Measurements from ENCODE around the gene GRP.

GRP gene

DNA sequence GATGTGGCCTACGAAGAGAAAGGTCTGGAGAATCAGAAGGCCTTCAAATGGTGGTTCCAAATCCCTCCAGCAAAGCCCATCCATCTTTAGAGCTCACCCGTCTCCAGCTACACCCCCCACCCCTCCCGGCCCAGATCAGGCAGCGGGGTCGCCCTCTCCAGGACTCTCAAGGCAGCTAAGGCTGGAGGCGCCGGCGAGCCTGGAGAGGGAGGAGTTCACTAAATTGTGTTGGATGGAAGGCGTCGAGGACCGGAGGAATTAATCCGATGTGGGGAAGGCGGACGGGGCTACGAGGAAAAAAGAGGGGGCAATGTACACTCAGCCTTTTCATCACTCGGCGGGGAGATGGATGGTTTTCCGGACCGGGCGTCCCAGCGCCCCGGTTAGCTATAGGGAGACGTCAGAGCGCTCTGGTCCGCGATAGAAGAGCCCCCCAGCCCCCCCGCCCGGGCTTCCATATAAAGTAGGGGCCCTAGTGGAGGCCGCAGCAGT lies at the start of gene GRP:
GRP (plus strand) TSS at position 487 of the 492 bp plus-strand sequence. CDS start 108 bp downstream, outside the sequence.
- Mint-ChIP-seq H3K9me3 (no peaks in the 10 kb centered on the region), H3K4me3 (no peak within 1 kb of the TSS), H3K4me1 (ENCODE audit: low read depth) (peaks cover 2% of the 10 kb centered on the region), H3K36me3 (ENCODE audit: low read depth) (no peaks in the 10 kb centered on the region), H3K27ac (no peak within 1 kb of the TSS), H3K27me3 (ENCODE audit: low read depth) (peaks cover 75% of the 10 kb centered on the region)
- DNase-seq (ENCODE audit: low spot score): no peak

DNA sequence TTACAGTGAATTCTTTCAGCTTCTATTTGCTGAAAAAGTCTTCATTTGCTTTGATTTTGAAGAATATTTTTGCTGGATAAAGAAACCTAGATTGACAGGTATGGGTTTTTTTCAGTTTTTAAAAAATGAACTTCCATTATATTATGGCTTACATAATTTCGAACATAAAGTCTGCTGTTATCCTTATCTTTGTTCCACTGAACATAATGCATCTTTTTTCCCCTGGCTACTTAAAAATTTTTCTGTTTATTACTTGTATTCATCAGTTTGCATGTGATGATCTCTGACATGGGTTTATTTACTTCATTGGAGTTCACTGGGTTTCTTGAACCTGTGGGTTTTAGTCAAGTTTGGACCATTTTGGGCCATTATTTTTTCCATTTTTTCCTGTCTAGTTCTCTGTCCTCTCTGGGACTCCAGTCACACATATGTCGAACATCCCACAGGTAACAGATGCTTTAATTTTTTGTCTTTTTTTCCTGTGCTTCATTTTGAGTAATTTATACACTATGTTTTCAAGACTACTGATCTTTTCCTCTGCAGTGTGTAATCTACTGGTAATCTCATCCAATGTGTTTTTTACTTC lies 47.2 kb upstream of the GRP start:
- H3K27ac Mint-ChIP-seq: no peak overlapping the region
- H3K27me3 Mint-ChIP-seq (ENCODE audit: low read depth): peaks cover 6% of the 10 kb centered on the region
- no peaks in the 10 kb centered on the region for H3K4me1 Mint-ChIP-seq (ENCODE audit: low read depth)
- H3K36me3 Mint-ChIP-seq (ENCODE audit: low read depth): no peaks in the 10 kb centered on the region
- H3K4me3 Mint-ChIP-seq: no peak overlapping the region
- DNase-seq (ENCODE audit: low spot score): no peak
- peaks cover 31% of the 10 kb centered on the region for H3K9me3 Mint-ChIP-seq

DNA sequence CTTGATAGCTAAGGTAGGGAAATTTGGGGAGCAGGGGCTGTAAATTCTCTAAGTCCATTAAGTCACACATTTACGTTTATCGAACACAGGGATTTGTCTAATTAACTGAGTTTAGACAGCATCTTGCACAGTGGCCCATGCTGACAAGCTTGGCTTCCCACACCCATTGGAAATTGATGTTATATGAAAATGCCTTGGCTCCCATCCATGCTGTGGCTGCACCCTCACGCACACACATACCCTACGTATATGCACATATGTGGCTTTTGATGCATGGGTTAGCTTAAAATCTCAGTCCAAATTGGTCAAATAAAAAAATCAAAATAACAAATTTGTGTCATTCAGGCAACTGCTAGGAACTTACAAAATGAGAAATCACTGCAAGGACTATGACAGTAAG lies 42.5 kb upstream of the GRP start:
- H3K36me3 Mint-ChIP-seq (ENCODE audit: low read depth): no peaks in the 10 kb centered on the region
- no peak overlapping the region for H3K4me3 Mint-ChIP-seq
- no peaks in the 10 kb centered on the region for H3K27me3 Mint-ChIP-seq (ENCODE audit: low read depth)
- no peak overlapping the region for H3K27ac Mint-ChIP-seq
- H3K9me3 Mint-ChIP-seq: peaks cover 18% of the 10 kb centered on the region
- no peaks in the 10 kb centered on the region for H3K4me1 Mint-ChIP-seq (ENCODE audit: low read depth)
- no peak for DNase-seq (ENCODE audit: low spot score)

DNA sequence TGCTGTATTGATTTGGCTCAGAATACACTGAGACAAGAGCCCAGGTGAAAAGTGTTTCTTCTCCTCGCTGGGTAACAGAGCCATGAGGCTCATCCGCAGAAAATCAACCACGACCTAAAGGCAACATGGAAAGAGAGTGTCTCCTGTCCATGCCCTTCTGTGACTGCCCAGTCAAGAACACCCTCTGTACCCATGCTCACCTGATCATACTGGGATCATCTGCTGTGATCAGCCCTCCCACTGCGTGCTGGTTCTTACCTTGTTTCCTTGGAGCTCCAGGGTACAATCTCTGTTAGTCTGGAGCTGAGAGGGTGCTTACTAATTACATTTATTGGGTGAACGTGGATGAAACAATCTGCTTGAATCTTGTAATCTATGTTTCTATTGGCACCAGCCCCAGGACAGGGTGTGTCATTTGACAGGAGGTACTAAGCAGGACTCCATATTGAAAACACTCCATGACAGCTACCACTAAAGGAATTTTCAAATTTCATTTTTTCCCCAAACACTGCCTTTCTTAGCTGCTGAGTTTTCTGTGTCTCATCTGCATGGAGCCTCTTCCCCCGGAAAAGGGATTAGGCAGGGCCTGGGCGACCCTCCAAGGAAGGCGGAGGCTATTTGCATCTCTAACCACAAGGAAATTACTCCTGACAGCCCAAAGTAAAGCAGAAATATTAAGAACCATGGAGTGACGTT lies 39.7 kb upstream of the GRP start:
- Mint-ChIP-seq H3K9me3 (no peaks in the 10 kb centered on the region), H3K27ac (no peak overlapping the region)

DNA sequence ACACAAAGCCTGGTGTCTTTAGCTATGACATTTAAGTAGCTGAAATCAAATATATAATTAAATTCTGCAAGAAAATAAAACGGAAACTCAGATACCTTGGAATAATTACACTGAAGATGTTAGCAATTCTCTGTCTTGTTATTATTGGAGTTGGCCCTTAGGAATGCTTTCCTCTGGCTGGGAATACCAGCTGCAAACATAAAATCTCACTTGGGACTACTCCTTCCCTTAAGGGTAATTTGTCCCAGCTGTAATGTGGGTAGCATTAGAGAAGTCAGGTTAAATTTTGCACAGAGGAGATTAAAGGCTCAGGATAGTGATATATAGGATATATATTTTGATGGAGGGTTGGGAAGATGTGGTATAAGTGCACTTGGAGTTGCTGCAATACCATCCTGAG lies 37.3 kb upstream of the GRP start:
- H3K27ac Mint-ChIP-seq: no peak overlapping the region

More for the DNA sequence above, 39.7 kb upstream of the GRP start:
- peaks cover 3% of the 10 kb centered on the region for H3K27me3 Mint-ChIP-seq (ENCODE audit: low read depth)
- no peak overlapping the region for H3K4me3 Mint-ChIP-seq
- no peak for DNase-seq (ENCODE audit: low spot score)
- H3K36me3 Mint-ChIP-seq (ENCODE audit: low read depth): no peaks in the 10 kb centered on the region
- no peaks in the 10 kb centered on the region for H3K4me1 Mint-ChIP-seq (ENCODE audit: low read depth)

DNA sequence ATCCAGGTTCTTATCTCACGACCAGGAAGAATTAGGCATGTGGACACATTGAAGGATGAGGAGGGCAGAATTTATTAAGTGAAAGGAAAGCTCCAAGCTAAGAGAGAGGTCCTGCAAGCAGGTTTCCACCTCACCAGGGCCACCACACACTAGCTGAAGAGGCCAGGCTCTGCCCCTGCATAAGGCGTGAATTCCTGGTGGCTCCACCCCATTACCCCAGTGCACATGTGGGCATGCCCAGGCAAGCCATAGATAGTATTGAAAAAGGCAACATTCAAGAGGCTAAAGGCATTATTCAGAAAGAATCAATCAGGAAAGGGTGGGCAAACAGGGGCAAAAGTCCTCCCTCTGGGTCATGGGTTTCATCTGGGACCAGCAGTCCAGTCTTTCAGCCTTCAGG lies 30.9 kb upstream of the GRP start:
- DNase-seq (ENCODE audit: low spot score): no peak
- Mint-ChIP-seq H3K4me1 (ENCODE audit: low read depth) (peaks cover 2% of the 10 kb centered on the region), H3K4me3 (no peak overlapping the region), H3K27ac (no peak overlapping the region), H3K36me3 (ENCODE audit: low read depth) (no peaks in the 10 kb centered on the region), H3K27me3 (ENCODE audit: low read depth) (peaks cover 2% of the 10 kb centered on the region), H3K9me3 (peaks cover 5% of the 10 kb centered on the region)

More for the DNA sequence above, 37.3 kb upstream of the GRP start:
- Mint-ChIP-seq H3K4me1 (ENCODE audit: low read depth) (no peaks in the 10 kb centered on the region), H3K9me3 (no peaks in the 10 kb centered on the region), H3K36me3 (ENCODE audit: low read depth) (no peaks in the 10 kb centered on the region), H3K4me3 (no peak overlapping the region), H3K27me3 (ENCODE audit: low read depth) (peaks cover 3% of the 10 kb centered on the region)
- DNase-seq (ENCODE audit: low spot score): no peak

DNA sequence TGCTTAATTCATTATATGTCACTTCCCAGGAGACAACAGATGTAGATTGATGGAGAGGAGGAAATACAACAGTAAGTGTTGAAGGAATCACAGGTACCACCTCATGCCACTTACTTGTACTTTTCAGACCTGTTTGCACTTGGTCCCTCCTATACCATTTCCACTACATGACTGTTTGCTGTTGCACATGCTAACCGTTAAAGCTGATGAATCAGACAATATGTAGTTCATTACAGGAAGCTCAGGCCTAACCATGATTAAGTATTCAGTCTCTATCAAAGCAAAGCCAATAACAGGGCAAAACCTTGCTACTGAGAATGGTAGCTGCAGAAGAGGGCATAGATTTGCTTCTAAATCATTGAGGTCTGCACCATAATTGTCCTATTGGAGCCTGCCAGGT lies 30.2 kb upstream of the GRP start:
- Mint-ChIP-seq H3K27ac (no peak overlapping the region), H3K4me1 (ENCODE audit: low read depth) (peaks cover 2% of the 10 kb centered on the region), H3K4me3 (no peak overlapping the region), H3K36me3 (ENCODE audit: low read depth) (no peaks in the 10 kb centered on the region), H3K27me3 (ENCODE audit: low read depth) (no peaks in the 10 kb centered on the region), H3K9me3 (peaks cover 5% of the 10 kb centered on the region)
- DNase-seq (ENCODE audit: low spot score): no peak

DNA sequence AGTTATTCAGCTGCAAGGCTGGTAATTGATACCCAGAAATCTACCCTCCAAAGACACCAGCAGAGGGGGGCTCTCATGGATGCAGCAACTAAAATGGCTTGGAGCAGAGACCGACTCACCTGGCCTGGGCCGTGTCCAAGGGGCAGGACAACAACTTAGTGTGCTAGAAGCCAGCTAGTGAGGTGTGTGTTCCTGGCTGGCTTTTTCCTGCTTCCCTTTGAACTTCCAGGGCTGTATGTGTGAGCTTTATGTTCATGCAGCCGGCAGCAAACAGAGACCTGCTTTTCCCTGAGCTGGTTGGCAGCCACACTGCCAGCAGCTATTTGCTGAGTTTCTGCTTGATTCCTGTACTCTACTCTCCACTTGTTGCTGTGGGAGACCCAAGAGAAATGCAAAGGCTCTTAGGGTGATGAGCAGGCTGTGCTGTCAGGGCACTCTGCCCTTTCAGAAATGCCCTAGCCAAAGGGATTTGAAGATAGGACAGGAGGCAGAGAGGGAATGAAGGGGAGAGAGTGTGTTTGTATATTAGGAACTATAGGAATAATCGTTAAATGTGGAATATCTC lies 23.7 kb upstream of the GRP start:
- Mint-ChIP-seq H3K4me1 (ENCODE audit: low read depth) (no peaks in the 10 kb centered on the region), H3K36me3 (ENCODE audit: low read depth) (no peaks in the 10 kb centered on the region), H3K4me3 (no peak overlapping the region), H3K27me3 (ENCODE audit: low read depth) (peaks cover 21% of the 10 kb centered on the region), H3K27ac (no peak overlapping the region), H3K9me3 (no peaks in the 10 kb centered on the region)
- no peak for DNase-seq (ENCODE audit: low spot score)

DNA sequence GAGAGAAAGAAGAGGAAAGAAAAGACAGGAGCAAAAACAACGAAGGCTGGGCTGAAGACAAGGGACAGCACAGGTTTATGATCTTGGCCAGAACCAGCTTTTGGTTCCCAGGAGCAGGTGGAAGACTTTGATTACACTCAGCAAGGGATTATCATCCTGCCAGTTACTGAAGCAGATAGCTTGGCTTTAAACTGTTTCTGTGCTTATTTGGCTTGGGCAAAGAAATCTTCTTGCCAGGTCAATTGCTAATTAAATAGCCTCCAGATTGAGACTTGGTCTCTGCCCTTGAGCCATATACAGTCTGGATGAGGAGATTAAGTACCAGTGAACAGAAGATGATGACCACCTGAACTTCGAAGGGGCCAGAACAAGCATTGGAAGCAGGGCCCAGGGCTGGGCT lies 22.3 kb upstream of the GRP start:
- no peak overlapping the region for H3K4me3 Mint-ChIP-seq
- DNase-seq (ENCODE audit: low spot score): no peak
- H3K27ac Mint-ChIP-seq: no peak overlapping the region
- no peaks in the 10 kb centered on the region for H3K36me3 Mint-ChIP-seq (ENCODE audit: low read depth)
- no peaks in the 10 kb centered on the region for H3K4me1 Mint-ChIP-seq (ENCODE audit: low read depth)
- H3K27me3 Mint-ChIP-seq (ENCODE audit: low read depth): peaks cover 23% of the 10 kb centered on the region
- no peaks in the 10 kb centered on the region for H3K9me3 Mint-ChIP-seq

DNA sequence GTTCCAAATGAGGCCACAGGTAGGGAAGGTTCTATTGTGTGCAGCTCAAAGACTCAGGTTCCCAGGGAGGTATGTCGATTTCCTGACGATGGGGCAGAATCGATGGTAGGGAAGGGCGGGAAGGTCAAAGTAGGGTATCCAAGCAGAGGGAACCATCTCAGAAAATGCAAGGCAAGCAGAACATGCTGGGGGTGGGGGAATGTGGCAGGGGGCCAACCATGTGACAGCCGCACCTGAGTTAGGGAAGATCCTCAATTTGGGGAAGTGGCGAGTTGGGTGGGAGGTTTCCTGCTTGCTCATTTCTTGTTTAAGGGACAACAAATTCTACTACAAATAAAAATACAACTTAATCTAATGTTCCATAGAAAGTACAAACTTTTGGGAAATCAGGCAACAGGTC lies 21.7 kb upstream of the GRP start:
- DNase-seq (ENCODE audit: low spot score): no peak
- H3K4me3 Mint-ChIP-seq: no peak overlapping the region
- H3K27me3 Mint-ChIP-seq (ENCODE audit: low read depth): peaks cover 26% of the 10 kb centered on the region
- no peaks in the 10 kb centered on the region for H3K36me3 Mint-ChIP-seq (ENCODE audit: low read depth)
- no peaks in the 10 kb centered on the region for H3K9me3 Mint-ChIP-seq
- no peak overlapping the region for H3K27ac Mint-ChIP-seq
- no peaks in the 10 kb centered on the region for H3K4me1 Mint-ChIP-seq (ENCODE audit: low read depth)

DNA sequence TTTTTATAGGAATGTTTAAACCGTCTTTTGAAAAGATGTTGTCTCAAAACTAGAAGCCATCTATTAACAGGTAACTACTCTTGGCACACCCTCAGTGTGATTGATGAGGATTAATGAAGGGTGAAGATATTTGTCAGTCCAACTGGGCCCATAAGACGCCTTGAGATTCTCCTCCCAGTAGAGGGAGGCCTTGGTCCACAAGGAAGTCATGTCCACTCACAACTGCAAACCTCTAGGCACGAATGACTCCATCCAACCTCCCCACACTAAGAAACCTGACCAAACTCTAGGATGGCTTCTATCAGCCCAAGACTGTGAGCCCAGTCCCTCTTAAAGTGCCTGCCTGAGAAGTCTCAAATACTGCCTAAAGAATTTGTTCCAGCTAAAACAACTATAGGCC lies 19.2 kb upstream of the GRP start:
- no peaks in the 10 kb centered on the region for H3K9me3 Mint-ChIP-seq
- no peak overlapping the region for H3K4me3 Mint-ChIP-seq
- no peak overlapping the region for H3K27ac Mint-ChIP-seq
- no peak for DNase-seq (ENCODE audit: low spot score)
- no peaks in the 10 kb centered on the region for H3K4me1 Mint-ChIP-seq (ENCODE audit: low read depth)
- H3K36me3 Mint-ChIP-seq (ENCODE audit: low read depth): no peaks in the 10 kb centered on the region
- peaks cover 30% of the 10 kb centered on the region for H3K27me3 Mint-ChIP-seq (ENCODE audit: low read depth)

DNA sequence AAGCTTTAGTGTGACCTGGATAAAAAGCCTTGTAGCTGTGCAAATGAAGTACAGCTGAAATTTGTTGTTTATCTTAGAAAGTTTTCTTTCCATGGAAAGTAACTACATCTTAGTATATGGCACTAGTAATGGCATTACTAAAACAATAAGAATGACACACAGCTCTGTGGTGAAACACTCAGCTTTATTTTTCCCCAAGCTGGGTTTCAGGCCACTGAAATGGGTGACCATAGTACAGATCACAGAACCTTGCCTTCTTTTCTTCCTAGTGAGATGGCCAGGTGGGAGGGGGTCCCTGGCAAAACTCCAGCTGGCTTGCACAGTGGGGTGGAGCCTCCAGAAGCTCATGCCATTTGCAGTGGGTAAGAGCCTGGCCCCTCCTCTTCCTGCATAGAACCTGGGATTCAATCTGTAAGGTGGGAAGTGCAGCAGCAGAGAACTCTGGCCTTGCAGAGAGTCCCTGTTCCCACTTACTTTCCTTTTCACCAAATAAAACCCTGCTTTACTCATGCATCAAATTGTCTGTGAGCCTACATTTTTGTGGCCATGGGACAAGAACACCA lies 17.6 kb upstream of the GRP start:
- H3K4me3 Mint-ChIP-seq: no peak overlapping the region
- H3K27me3 Mint-ChIP-seq (ENCODE audit: low read depth): peaks cover 32% of the 10 kb centered on the region
- H3K4me1 Mint-ChIP-seq (ENCODE audit: low read depth): no peaks in the 10 kb centered on the region
- DNase-seq (ENCODE audit: low spot score): no peak
- no peaks in the 10 kb centered on the region for H3K36me3 Mint-ChIP-seq (ENCODE audit: low read depth)
- no peaks in the 10 kb centered on the region for H3K9me3 Mint-ChIP-seq
- H3K27ac Mint-ChIP-seq: no peak overlapping the region

DNA sequence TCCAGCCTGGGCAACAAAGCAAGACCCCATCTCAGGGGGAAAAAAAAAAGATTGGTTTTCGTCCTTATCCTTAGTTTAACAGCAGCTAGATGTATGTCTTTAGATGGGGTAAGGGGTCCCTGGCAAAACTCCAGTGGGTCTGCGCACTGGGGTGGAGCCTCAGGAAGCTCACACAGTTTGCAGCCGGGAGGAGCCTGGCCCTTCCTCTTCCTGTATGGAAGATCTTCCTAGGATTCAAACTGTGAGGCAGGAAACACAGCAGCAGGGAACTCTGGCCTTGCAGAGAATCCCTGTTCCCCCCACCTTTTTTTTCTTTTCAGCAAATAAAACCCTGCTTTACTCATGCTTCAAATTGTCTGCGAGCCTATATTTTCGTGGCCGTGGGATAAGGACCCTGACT lies 12.5 kb upstream of the GRP start:
- H3K27me3 Mint-ChIP-seq (ENCODE audit: low read depth): peaks cover 9% of the 10 kb centered on the region

DNA sequence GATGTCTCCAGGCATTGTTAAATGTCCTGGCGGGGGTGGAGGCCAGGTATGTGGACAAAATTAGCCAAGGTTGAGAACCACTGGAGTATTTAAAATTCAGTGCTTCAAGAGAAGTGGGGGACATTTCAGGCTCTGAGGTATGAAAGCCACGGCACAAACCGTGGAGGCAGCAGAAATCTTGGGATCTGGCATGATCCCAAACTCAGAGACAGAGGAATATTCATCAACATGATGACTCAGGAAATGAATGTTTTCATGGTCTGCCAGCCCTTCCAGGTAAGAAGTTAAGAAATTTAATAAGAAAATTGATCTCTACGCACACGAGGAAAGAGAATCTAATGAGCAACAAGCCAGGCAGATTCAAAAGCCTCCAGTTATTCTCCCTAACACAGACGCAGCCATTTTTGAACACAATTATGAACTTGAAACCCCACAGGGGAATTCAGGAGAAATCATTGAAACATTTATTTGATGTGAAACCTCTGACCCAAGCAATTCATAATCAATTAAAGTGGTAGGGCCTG lies 11.3 kb upstream of the GRP start:
- no peaks in the 10 kb centered on the region for H3K4me1 Mint-ChIP-seq (ENCODE audit: low read depth)
- no peak overlapping the region for H3K4me3 Mint-ChIP-seq
- no peak for DNase-seq (ENCODE audit: low spot score)
- no peaks in the 10 kb centered on the region for H3K9me3 Mint-ChIP-seq
- H3K27me3 Mint-ChIP-seq (ENCODE audit: low read depth): peaks cover 7% of the 10 kb centered on the region
- no peaks in the 10 kb centered on the region for H3K36me3 Mint-ChIP-seq (ENCODE audit: low read depth)
- no peak overlapping the region for H3K27ac Mint-ChIP-seq

More for the DNA sequence above, 12.5 kb upstream of the GRP start:
- DNase-seq (ENCODE audit: low spot score): no peak
- Mint-ChIP-seq H3K36me3 (ENCODE audit: low read depth) (no peaks in the 10 kb centered on the region), H3K4me1 (ENCODE audit: low read depth) (no peaks in the 10 kb centered on the region), H3K4me3 (no peak overlapping the region), H3K9me3 (no peaks in the 10 kb centered on the region), H3K27ac (no peak overlapping the region)

All from T-helper 2 cell treated with Interferon-gamma antibody and Interleukin-4, amounts not matched to agents 5 μg/mL and 100 μg/mL, for 36 hours (primary cell).